ENCODE results near the gene ZNF488.

GRCh38 chr10:47419421-47419820 lies 35.3 kb upstream of the ZNF488 start:
- TF ChIP-seq CTCF (IDR thresholded peaks at IDR 0.05) (no peak), POLR2AphosphoS5 (IDR thresholded peaks at IDR 0.05; ENCODE audit: low read depth, low read length) (no peak), TCF7L2 (IDR thresholded peaks at IDR 0.05; ENCODE audit: low read depth, low read length) (no peak)
- TF ChIP-seq, protein P1, sequence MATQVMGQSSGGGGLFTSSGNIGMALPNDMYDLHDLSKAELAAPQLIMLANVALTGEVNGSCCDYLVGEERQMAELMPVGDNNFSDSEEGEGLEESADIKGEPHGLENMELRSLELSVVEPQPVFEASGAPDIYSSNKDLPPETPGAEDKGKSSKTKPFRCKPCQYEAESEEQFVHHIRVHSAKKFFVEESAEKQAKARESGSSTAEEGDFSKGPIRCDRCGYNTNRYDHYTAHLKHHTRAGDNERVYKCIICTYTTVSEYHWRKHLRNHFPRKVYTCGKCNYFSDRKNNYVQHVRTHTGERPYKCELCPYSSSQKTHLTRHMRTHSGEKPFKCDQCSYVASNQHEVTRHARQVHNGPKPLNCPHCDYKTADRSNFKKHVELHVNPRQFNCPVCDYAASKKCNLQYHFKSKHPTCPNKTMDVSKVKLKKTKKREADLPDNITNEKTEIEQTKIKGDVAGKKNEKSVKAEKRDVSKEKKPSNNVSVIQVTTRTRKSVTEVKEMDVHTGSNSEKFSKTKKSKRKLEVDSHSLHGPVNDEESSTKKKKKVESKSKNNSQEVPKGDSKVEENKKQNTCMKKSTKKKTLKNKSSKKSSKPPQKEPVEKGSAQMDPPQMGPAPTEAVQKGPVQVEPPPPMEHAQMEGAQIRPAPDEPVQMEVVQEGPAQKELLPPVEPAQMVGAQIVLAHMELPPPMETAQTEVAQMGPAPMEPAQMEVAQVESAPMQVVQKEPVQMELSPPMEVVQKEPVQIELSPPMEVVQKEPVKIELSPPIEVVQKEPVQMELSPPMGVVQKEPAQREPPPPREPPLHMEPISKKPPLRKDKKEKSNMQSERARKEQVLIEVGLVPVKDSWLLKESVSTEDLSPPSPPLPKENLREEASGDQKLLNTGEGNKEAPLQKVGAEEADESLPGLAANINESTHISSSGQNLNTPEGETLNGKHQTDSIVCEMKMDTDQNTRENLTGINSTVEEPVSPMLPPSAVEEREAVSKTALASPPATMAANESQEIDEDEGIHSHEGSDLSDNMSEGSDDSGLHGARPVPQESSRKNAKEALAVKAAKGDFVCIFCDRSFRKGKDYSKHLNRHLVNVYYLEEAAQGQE (IDR thresholded peaks at IDR 0.05; ENCODE audit: insufficient read depth in 1 of 2, low read depth in 2 of 2, low read length in 1 of 2): no peak
